Epithelial cell of esophagus (primary cell): ENCODE data around the gene GRK3.

Experiments
- DNase-seq: peaks from one replicate; pipeline ENCODE4 v3.0.0; 2010; ENCODE audit warnings: low read depth
- H3K4me3 ChIP-seq: 2 replicates; pipeline ENCODE4 v1.5.1; 2011; ENCODE audit warnings: mild to moderate bottlenecking, low read length, control low read depth
- CTCF ChIP-seq: IDR thresholded peaks from 2 replicates; pipeline ENCODE4 v1.5.1; 2011; ENCODE audit warnings: low read depth, mild to moderate bottlenecking, low read length, control low read depth, inconsistent platforms; ENCODE audit not compliant: insufficient read depth; ENCODE audit errors: missing control alignments

GRK3 gene

DNA sequence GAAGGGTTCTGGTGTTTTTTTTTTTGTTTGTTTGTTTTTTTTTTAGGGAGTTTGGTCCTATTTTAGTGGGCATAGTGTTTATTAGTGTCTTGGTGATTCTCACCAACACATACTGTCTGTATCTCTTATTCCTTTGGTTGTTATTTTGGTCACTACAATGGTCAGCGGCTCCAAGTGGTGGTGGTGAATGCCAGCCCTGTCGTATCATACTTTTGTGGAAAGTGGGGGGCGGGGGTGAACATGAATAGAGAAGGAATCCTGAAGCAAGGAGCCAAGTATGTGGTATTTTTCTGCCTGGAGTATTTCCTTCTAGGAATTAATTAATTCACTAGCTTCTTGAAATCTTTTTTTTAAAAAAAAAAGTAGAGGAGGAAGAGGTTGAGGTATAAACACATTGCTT, 79.6 kb downstream of the GRK3 start:
- DNase-seq: no peak
- TF ChIP-seq CTCF: no peak
- H3K4me3 ChIP-seq: no peak overlapping the region

GRCh38 chr22:25645266-25645665, 80.8 kb downstream of the GRK3 start:
- H3K4me3 ChIP-seq: no peak overlapping the region
- no peak for DNase-seq
- no peak for TF ChIP-seq CTCF

DNA sequence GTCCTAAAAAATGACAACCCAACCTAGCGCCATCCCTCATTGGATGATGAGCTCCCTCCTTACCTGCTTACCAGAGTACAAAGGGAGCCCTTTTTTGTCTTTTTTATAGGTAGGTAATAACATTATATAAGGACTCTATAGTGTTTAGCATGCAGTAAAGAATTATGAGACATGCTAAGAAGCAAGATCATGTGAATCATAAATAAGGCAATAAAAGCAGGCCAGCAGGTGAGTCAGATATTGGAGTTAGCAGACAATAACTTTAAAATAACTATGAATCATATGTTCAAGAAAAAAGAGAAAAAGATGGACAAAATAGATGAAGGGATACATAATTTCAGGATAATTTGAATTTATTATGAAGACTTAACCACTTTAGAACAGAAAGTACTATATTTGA, 81.5 kb downstream of the GRK3 start:
- no peak overlapping the region for H3K4me3 ChIP-seq
- peak; percentile 53 for DNase-seq
- TF ChIP-seq CTCF: no peak

DNA sequence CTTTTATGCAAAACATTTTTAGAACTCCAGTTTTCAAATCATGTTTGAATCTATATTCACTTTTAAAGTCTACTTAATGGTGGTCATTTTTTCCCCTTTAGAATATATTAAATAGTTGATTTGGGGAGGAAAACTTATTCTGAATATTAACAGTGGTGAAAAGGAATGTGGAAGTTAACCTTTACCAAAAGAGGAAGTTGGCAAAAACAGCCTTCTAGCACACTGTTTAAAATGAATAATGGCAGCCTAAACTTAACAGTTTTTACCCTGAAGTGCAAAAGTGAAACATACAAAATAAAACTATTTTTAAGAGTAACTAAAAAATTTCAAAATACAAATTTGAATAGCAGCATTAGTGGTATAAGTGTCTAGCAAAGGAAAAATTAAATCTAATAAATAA, 86.4 kb downstream of the GRK3 start:
- H3K4me3 ChIP-seq: no peak overlapping the region
- no peak for DNase-seq
- TF ChIP-seq CTCF: no peak

- no peak overlapping the region for H3K4me3 ChIP-seq
- TF ChIP-seq CTCF: no peak
- no peak for DNase-seq
Observed at GRCh38 chr22:25651332-25652085, 87.0 kb downstream of the GRK3 start.

- no peak for TF ChIP-seq CTCF
- DNase-seq: no peak
- H3K4me3 ChIP-seq: no peak overlapping the region
Observed at GRCh38 chr22:25654676-25655075, 90.2 kb downstream of the GRK3 start.

DNA sequence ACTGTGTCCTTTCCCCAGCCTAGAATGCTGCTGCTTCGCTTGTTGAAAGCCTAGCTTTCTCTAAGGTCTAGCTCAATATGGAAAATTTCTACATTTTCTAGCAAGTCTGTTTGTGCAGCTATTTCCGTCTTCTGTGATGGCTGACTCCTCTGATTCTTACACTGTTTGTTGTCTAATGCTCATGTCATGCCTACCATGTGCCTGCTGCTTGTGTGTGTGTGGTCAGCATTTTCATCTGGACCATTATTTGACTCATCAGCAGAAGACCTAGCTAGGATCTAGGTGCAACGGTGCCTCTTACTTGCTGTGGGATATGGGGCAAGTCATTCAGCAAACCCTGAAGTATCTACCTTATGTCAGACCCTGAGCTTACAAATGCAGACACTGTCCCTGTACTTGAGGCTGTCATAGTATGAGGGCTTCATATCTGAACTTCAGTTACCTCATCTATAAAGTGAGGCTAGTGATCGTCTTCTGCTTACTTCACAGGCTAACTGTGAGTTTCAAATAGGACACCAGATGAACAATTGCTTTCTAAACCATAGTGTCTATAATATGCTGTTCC, 91.0 kb downstream of the GRK3 start:
- no peak for TF ChIP-seq CTCF
- no peak overlapping the region for H3K4me3 ChIP-seq
- DNase-seq: no peak
